ENCODE data around the gene CAMK1D.
A peak's percentile ranks its signal among the peaks of the same experiment; 100 is the strongest.

Gene CAMK1D

DNA sequence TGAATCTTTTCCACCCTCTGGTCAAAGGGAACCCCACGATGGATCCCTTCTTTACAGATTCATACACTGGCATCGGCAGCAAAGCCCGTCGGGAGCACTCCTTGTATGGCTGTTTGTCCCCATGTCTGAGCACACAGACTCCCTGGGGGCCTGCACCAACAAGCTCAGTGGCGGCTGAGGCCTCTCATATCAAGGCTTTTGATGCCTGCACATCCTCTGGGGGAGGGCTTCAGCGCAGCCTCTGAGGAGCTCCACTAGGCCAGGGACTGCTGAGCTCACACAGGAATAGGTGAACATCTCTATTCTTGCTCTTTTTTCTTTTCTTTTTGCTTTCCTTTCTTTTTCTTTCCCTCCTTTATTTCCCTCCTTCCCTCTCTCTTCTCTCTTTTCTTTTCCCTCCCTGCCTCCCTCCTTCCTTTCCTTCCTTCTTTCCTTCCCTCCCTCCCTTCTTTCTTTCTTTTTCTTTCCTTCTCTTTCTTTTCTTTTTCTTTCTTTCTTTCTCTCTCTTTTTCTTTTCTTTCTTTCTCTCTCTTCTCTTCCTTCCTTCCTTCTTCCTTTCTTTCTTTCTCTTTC lies 477.5 kb downstream of the CAMK1D start:
- peaks cover 26% of the 10 kb centered on the region for H3K4me1 ChIP-seq (ENCODE audit: insufficient read depth, low read length)
- H3K27me3 ChIP-seq (ENCODE audit: control insufficient read depth in 1 of 2, insufficient read depth in 2 of 2, low read length in 2 of 2): no peaks in the 10 kb centered on the region
- no peaks in the 10 kb centered on the region for H3K36me3 ChIP-seq (ENCODE audit: insufficient read depth, low read length)
- no peak overlapping the region for H3K27ac ChIP-seq (ENCODE audit: low read depth, low read length)
- no peak overlapping the region for H3K4me3 ChIP-seq (ENCODE audit: low read depth in 1 of 2, low read length in 2 of 2)
- H3K9me3 ChIP-seq (ENCODE audit: low read length): no peaks in the 10 kb centered on the region
- H3K9ac ChIP-seq (ENCODE audit: low read length): no peak overlapping the region

- H3K4me3 ChIP-seq (ENCODE audit: low read depth in 1 of 2, low read length in 2 of 2): no peak overlapping the region
- no peaks in the 10 kb centered on the region for H3K27me3 ChIP-seq (ENCODE audit: control insufficient read depth in 1 of 2, insufficient read depth in 2 of 2, low read length in 2 of 2)
- no peak overlapping the region for H3K27ac ChIP-seq (ENCODE audit: low read depth, low read length)
- no peak overlapping the region for H3K9ac ChIP-seq (ENCODE audit: low read length)
- no peaks in the 10 kb centered on the region for H3K9me3 ChIP-seq (ENCODE audit: low read length)
- H3K4me1 ChIP-seq (ENCODE audit: insufficient read depth, low read length): peaks cover 8% of the 10 kb centered on the region
- no peaks in the 10 kb centered on the region for H3K36me3 ChIP-seq (ENCODE audit: insufficient read depth, low read length)
Measured at GRCh38 chr10:12828736-12829135, 479.4 kb downstream of the CAMK1D start.

DNA sequence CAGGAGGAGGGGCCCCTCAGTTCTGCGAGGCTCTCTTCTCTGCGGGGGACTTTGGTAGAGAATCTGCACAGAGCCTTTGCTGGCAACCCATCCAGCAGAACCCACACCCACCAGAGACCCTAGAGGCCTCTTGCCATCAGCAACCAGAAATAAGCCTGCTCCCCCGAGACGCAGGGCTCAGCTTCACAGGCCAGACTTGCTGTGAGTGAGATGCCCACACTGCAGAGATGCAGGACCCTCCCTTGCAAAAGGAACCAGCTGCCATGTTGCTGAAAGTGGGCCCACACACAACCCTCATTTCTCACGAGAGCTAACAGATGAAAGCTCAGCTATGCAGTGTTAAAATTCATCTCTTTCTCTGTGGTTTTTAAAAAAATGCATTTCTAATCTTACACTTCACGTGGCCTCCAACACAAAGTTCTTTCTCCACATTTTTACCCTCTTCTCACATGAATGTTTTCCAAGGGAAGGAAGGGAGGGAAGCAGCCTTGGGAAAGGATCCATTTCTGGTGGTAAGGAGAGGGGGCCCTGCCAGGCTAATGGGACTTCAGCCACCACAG lies 480.6 kb downstream of the CAMK1D start:
- Histone ChIP-seq H3K4me3 (ENCODE audit: low read depth in 1 of 2, low read length in 2 of 2) (no peak overlapping the region), H3K9ac (ENCODE audit: low read length) (no peak overlapping the region), H3K27ac (ENCODE audit: low read depth, low read length) (no peak overlapping the region), H3K36me3 (ENCODE audit: insufficient read depth, low read length) (no peaks in the 10 kb centered on the region), H3K27me3 (ENCODE audit: control insufficient read depth in 1 of 2, insufficient read depth in 2 of 2, low read length in 2 of 2) (no peaks in the 10 kb centered on the region), H3K4me1 (ENCODE audit: insufficient read depth, low read length) (no peaks in the 10 kb centered on the region), H3K9me3 (ENCODE audit: low read length) (no peaks in the 10 kb centered on the region)

DNA sequence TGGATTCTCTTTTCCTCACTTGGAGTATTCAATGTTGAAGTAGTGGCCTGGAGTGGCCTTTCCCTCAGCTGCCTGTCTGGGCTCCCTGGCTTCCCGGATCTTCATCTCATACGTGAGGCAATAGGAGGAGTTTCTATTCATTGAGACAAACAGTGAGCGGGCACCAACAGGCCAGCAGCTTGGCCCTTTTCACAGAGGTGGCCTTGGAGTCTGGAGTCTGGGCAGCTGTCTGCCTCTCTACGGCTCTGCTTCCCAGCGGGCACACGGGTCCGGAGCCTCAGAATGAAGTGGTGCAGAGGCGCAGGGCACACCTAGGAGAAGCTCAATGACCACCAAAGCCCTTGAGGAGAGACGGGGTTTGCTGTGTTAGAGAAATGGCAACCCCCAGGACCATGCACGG lies 482.7 kb downstream of the CAMK1D start:
- Histone ChIP-seq H3K4me1 (ENCODE audit: insufficient read depth, low read length) (no peaks in the 10 kb centered on the region), H3K36me3 (ENCODE audit: insufficient read depth, low read length) (no peaks in the 10 kb centered on the region), H3K9ac (ENCODE audit: low read length) (no peak overlapping the region), H3K9me3 (ENCODE audit: low read length) (no peaks in the 10 kb centered on the region), H3K4me3 (ENCODE audit: low read depth in 1 of 2, low read length in 2 of 2) (no peak overlapping the region), H3K27me3 (ENCODE audit: control insufficient read depth in 1 of 2, insufficient read depth in 2 of 2, low read length in 2 of 2) (no peaks in the 10 kb centered on the region), H3K27ac (ENCODE audit: low read depth, low read length) (no peak overlapping the region)

GRCh38 chr10:12833451-12833850 lies 484.1 kb downstream of the CAMK1D start:
- no peak overlapping the region for H3K4me3 ChIP-seq (ENCODE audit: low read depth in 1 of 2, low read length in 2 of 2)
- H3K27me3 ChIP-seq (ENCODE audit: control insufficient read depth in 1 of 2, insufficient read depth in 2 of 2, low read length in 2 of 2): no peaks in the 10 kb centered on the region
- H3K27ac ChIP-seq (ENCODE audit: low read depth, low read length): no peak overlapping the region
- H3K9ac ChIP-seq (ENCODE audit: low read length): no peak overlapping the region
- no peaks in the 10 kb centered on the region for H3K4me1 ChIP-seq (ENCODE audit: insufficient read depth, low read length)
- H3K36me3 ChIP-seq (ENCODE audit: insufficient read depth, low read length): no peaks in the 10 kb centered on the region
- no peaks in the 10 kb centered on the region for H3K9me3 ChIP-seq (ENCODE audit: low read length)

- Histone ChIP-seq H3K4me3 (ENCODE audit: low read depth in 1 of 2, low read length in 2 of 2) (no peak overlapping the region), H3K27ac (ENCODE audit: low read depth, low read length) (no peak overlapping the region), H3K9me3 (ENCODE audit: low read length) (no peaks in the 10 kb centered on the region), H3K9ac (ENCODE audit: low read length) (no peak overlapping the region), H3K4me1 (ENCODE audit: insufficient read depth, low read length) (no peaks in the 10 kb centered on the region), H3K36me3 (ENCODE audit: insufficient read depth, low read length) (no peaks in the 10 kb centered on the region), H3K27me3 (ENCODE audit: control insufficient read depth in 1 of 2, insufficient read depth in 2 of 2, low read length in 2 of 2) (no peaks in the 10 kb centered on the region)
Measured at GRCh38 chr10:12834116-12834665, 484.8 kb downstream of the CAMK1D start.

- Histone ChIP-seq H3K27me3 (ENCODE audit: control insufficient read depth in 1 of 2, insufficient read depth in 2 of 2, low read length in 2 of 2) (no peaks in the 10 kb centered on the region), H3K9ac (ENCODE audit: low read length) (no peak overlapping the region), H3K9me3 (ENCODE audit: low read length) (no peaks in the 10 kb centered on the region), H3K4me3 (ENCODE audit: low read depth in 1 of 2, low read length in 2 of 2) (no peak overlapping the region), H3K36me3 (ENCODE audit: insufficient read depth, low read length) (no peaks in the 10 kb centered on the region), H3K4me1 (ENCODE audit: insufficient read depth, low read length) (no peaks in the 10 kb centered on the region), H3K27ac (ENCODE audit: low read depth, low read length) (no peak overlapping the region)
Measured at GRCh38 chr10:12834721-12835120, 485.4 kb downstream of the CAMK1D start.

- Histone ChIP-seq H3K4me3 (ENCODE audit: low read depth in 1 of 2, low read length in 2 of 2) (no peak overlapping the region), H3K36me3 (ENCODE audit: insufficient read depth, low read length) (no peaks in the 10 kb centered on the region), H3K9me3 (ENCODE audit: low read length) (no peaks in the 10 kb centered on the region), H3K27me3 (ENCODE audit: control insufficient read depth in 1 of 2, insufficient read depth in 2 of 2, low read length in 2 of 2) (no peaks in the 10 kb centered on the region), H3K4me1 (ENCODE audit: insufficient read depth, low read length) (peaks cover 3% of the 10 kb centered on the region), H3K27ac (ENCODE audit: low read depth, low read length) (no peak overlapping the region), H3K9ac (ENCODE audit: low read length) (no peak overlapping the region)
Measured at GRCh38 chr10:12835709-12836108, 486.4 kb downstream of the CAMK1D start.

DNA sequence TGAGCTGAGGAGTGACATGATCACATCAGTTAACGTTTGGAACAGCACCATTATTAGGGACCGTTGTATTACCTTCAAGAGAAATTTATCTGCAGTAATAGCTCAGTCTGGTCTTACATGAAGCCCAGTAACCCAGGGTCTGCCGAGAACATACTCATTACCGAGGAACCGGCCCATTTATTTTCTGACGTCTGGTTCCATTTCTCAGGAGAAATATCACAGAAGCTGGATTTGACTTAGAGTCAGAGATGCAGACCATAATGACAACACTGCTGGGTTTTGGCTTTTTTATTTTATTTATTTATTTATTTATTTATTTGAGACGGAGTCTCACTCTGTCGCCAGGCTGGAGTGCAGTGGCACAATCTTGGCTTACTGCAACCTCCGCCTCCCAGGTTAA lies 489.0 kb downstream of the CAMK1D start:
- H3K27me3 ChIP-seq (ENCODE audit: control insufficient read depth in 1 of 2, insufficient read depth in 2 of 2, low read length in 2 of 2): no peaks in the 10 kb centered on the region
- no peak overlapping the region for H3K27ac ChIP-seq (ENCODE audit: low read depth, low read length)

GRCh38 chr10:12838995-12839927 lies 489.9 kb downstream of the CAMK1D start:
- H3K4me3 ChIP-seq (ENCODE audit: low read depth in 1 of 2, low read length in 2 of 2): no peak overlapping the region
- no peaks in the 10 kb centered on the region for H3K9me3 ChIP-seq (ENCODE audit: low read length)
- H3K27ac ChIP-seq (ENCODE audit: low read depth, low read length): no peak overlapping the region
- no peaks in the 10 kb centered on the region for H3K27me3 ChIP-seq (ENCODE audit: control insufficient read depth in 1 of 2, insufficient read depth in 2 of 2, low read length in 2 of 2)
- no peak overlapping the region for H3K9ac ChIP-seq (ENCODE audit: low read length)
- no peaks in the 10 kb centered on the region for H3K36me3 ChIP-seq (ENCODE audit: insufficient read depth, low read length)
- H3K4me1 ChIP-seq (ENCODE audit: insufficient read depth, low read length): peaks cover 6% of the 10 kb centered on the region

More for the DNA sequence above, 489.0 kb downstream of the CAMK1D start:
- H3K4me3 ChIP-seq (ENCODE audit: low read depth in 1 of 2, low read length in 2 of 2): no peak overlapping the region
- no peak overlapping the region for H3K9ac ChIP-seq (ENCODE audit: low read length)
- H3K36me3 ChIP-seq (ENCODE audit: insufficient read depth, low read length): no peaks in the 10 kb centered on the region
- H3K9me3 ChIP-seq (ENCODE audit: low read length): no peaks in the 10 kb centered on the region
- peaks cover 3% of the 10 kb centered on the region for H3K4me1 ChIP-seq (ENCODE audit: insufficient read depth, low read length)

GRCh38 chr10:12839941-12840611 lies 490.7 kb downstream of the CAMK1D start:
- Histone ChIP-seq H3K4me3 (ENCODE audit: low read depth in 1 of 2, low read length in 2 of 2) (no peak overlapping the region), H3K36me3 (ENCODE audit: insufficient read depth, low read length) (no peaks in the 10 kb centered on the region), H3K9ac (ENCODE audit: low read length) (no peak overlapping the region), H3K9me3 (ENCODE audit: low read length) (no peaks in the 10 kb centered on the region), H3K27me3 (ENCODE audit: control insufficient read depth in 1 of 2, insufficient read depth in 2 of 2, low read length in 2 of 2) (no peaks in the 10 kb centered on the region), H3K27ac (ENCODE audit: low read depth, low read length) (peak overlapping the region; percentile 21), H3K4me1 (ENCODE audit: insufficient read depth, low read length) (peaks cover 14% of the 10 kb centered on the region)

All from muscle layer of colon (tissue), 2 donors.